ENCODE results near the gene FCER2.

- TF ChIP-seq CTCF (IDR thresholded peaks at IDR 0.05) (no peak), ZFX (IDR thresholded peaks at IDR 0.05; ENCODE audit: borderline replicate concordance) (no peak)
Measured at GRCh38 chr19:7672522-7672921, 29.4 kb downstream of the FCER2 start.

Measured in 22Rv1 (cell line).